GM23248 (cell line): Measurements from ENCODE around the gene RBBP5.

Experiments used
- EZH2 ChIP-seq: fragments of 200-600 bp; sonication (generic); IDR thresholded peaks from 2 replicates; pipeline ENCODE4 v1.6.1; 2018; ENCODE audit warnings: antibody characterized with exemption, mild to moderate bottlenecking; ENCODE audit not compliant: insufficient read depth, poor library complexity, severe bottlenecking
- EZH2phosphoT487 ChIP-seq: fragments of 200-600 bp; sonication (generic); IDR thresholded peaks from 2 replicates; pipeline ENCODE4 v1.6.1; 2018; ENCODE audit warnings: antibody characterized with exemption, moderate library complexity, mild to moderate bottlenecking, low read depth; ENCODE audit not compliant: insufficient read depth

GRCh38 chr1:205056956-205057568 lies 64.7 kb downstream of the RBBP5 start:
- TF ChIP-seq EZH2 (no peak), EZH2phosphoT487 (no peak)
